Heart left ventricle (tissue), 16 donors: ENCODE data around the gene SLC4A7. TPM values are rescaled to one million over a fixed set of nuclear protein-coding genes. Genes with fewer than 3 reads are reported as not detected.

Experiments used
- ATAC-seq, 4 donors: fragments of 200-7000 bp; cut with Tn5 transposase; one replicate each; pipeline ENCODE4 v1.9.1; 2020 to 2022; ENCODE audit warnings: moderate library complexity in 4 of 4, mild to moderate bottlenecking in 3 of 4, moderate number of reproducible peaks in 1 of 4
- DNase-seq, 5 donors: peaks; one replicate each; pipeline ENCODE4 v3.0.0-alpha.2; 2020
- H3K27ac ChIP-seq, 12 donors: fragments of 200-600 bp; sonication (generic) in 4 of 12; one replicate each; pipeline versions ENCODE4 v1.5.0 to v1.8.0; 2016 to 2022; ENCODE audit warnings: mild to moderate bottlenecking in 2 of 12
- H3K27me3 ChIP-seq, 9 donors: fragments of 200-600 bp; sonication (generic) in 2 of 9; one replicate each; pipeline versions ENCODE4 v1.5.1 to v1.8.0; 2016 to 2022; ENCODE audit warnings: mild to moderate bottlenecking in 3 of 9
- H3K36me3 ChIP-seq, 9 donors: fragments of 200-600 bp; sonication (generic) in 2 of 9; one replicate each; pipeline versions ENCODE4 v1.5.0 to v1.8.0; 2018 to 2022; ENCODE audit warnings: mild to moderate bottlenecking in 2 of 9
- H3K4me1 ChIP-seq, 12 donors: fragments of 200-600 bp; sonication (generic) in 4 of 12; one replicate each; pipeline versions ENCODE4 v1.5.0 to v1.8.0; 2016 to 2022; ENCODE audit warnings: mild to moderate bottlenecking in 3 of 12
- H3K4me3 ChIP-seq, 12 donors: fragments of 200-600 bp; sonication (generic) in 4 of 12; one replicate each; pipeline versions ENCODE4 v1.5.0 to v1.8.0; 2017 to 2022; ENCODE audit warnings: mild to moderate bottlenecking in 9 of 12, moderate library complexity in 4 of 12
- H3K9me3 ChIP-seq, 12 donors: fragments of 200-600 bp; sonication (generic) in 4 of 12; one replicate each; pipeline versions ENCODE4 v1.5.0 to v1.8.0; 2016 to 2022; ENCODE audit warnings: mild to moderate bottlenecking in 1 of 12
- POLR2A ChIP-seq, 2 donors: fragments of 450-650 bp; IDR thresholded peaks; one replicate each; pipeline ENCODE4 v1.6.1; 2017; ENCODE audit warnings: antibody characterized with exemption in 2 of 2, mild to moderate bottlenecking in 2 of 2, moderate library complexity in 2 of 2
- WGBS, 4 donors: extraction: QIAGEN DNeasy Blood & Tissue Kit in 2 of 4; methylation state at CpG; one replicate each; pipeline versions ENCODE4 v1.1.5 to v1.1.7; 2013 to 2018; 5-methylcytosine and 5-hydroxymethylcytosine counted together
- intact Hi-C, 10 donors: fragments of 100-400 bp; cut with DNase I; formaldehyde crosslinking; loops; one replicate each; pipeline versions ENCODE4 v1.11.1 to v1.14.2; 2022
- polyA plus RNA-seq, 2 donors: library from polyadenylated mRNA; stranded (reverse); fragments of 200-250 nt; gene quantifications; one replicate each; pipeline ENCODE4 v1.2.3, GENCODE V29; 2013
- total RNA-seq, 9 donors: library from RNA; depleted of rRNA in 2 of 9; stranded (reverse); fragments of >200 nt in 2 of 9; fragmentation: NEBNext Ultra II Directional in 3 of 9; extraction: Animal tissue kit (Norgen Biotek cat#: 25700) in 3 of 9; gene quantifications; one replicate each; pipeline versions ENCODE4 v1.1.0 to v1.2.4, GENCODE V29; 2016 to 2023
- TF ChIP-seq, protein P1 (sequence below), 12 donors: fragments of 200-600 bp; sonication (generic) in 4 of 12; IDR thresholded peaks; one replicate each; pipeline versions ENCODE4 v1.5.0 to v1.8.0; 2018 to 2022; ENCODE audit warnings: antibody characterized with exemption in 12 of 12, mild to moderate bottlenecking in 5 of 12
- donor health status: ischemic (EF 13 %, LVEDD 7.1; RV severe dilation, severe dysfunction).
- donor health status: healthy with polysubstance abuse.
- donor health status: DM: no; HTN: yes; CAD: no.
- donor health status: DM: no; HTN: no; CAD: no.
- donor health status: ischemic (EF 25% LVEDD 6.9; RV normal size, moderate dysfunction).
- donor health status: ischemic (EF 25% LVEDD 5.7; RV mildly dilated, moderate dysfunction).
- donor health status: healthy.
- donor health status: DM: yes; HTN: yes; CAD: no.
- donor health status: ischemic (EF 35%, LVEDD 5.7; RV mildly dilated, moderate dysfunction).
- donor health status: nonischemic (EF 11% LVEDD 7.7; RV severe dilation, severe dysfunction).
- donor health status: DM: yes; HTN: yes; CAD: no.
- donor health status: PGD.
- donor health status: ischemic (EF 29% LVEDD 5.4; RV normal size, mild dysfunction).
- donor health status: nonischemic (EF 23%, LVEDD 6.1; RV moderate dilation, normal function).

The SLC4A7 gene
- total and polyA plus RNA-seq, 11 donors, result 2.2 to 25.4 (median 15.0) TPM

DNA sequence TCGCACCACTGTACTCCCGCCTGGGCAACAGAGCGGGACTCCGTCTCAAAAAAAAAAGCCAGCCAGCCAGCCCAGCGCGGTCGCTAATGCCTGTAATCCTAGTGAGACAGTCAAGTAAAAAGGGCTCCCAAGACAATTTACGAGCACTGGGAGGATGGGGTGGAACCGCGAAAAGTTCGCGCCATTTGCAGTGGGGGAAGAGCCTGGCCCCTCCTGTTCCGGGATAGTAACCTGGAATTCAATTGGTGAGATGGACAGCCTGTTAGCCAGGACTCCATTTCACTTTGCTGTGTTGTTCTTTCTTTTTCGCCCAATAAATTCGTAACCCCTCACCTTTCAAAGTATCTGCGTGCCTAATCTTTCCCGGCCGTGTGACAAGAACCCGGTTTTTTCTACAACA is 19.5 kb downstream of the SLC4A7 start:
- DNase-seq, result no peak

DNA sequence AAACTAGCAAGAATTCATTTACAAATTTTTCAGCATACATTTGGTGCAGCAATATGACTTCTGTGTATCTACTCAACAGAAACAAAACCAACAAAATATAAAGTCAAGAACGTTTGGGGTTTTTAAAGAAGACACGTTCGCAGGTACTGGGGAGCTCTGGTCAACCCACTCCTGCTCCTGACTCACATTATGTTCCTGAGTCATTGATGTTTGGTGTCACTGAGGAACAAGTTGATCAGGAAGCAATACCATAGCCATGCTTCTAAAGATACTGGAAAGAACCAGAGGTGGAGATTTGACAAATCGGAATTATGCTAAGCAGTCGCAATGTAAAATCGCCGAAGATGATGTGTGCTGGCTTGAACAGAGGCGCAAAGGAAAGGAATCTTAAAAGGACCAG is 22.0 kb downstream of the SLC4A7 start:
- no peak for DNase-seq
- no peak overlapping the region for H3K27ac ChIP-seq
- H3K4me1 ChIP-seq, result peaks cover 0 to 10% (median 3%) of the 10 kb centered on the region in 12 donors
- H3K4me3 ChIP-seq, result no peak overlapping the region
- H3K9me3 ChIP-seq, result peaks cover 0 to 4% (median 0%) of the 10 kb centered on the region in 12 donors
- WGBS, 4 donors, result 96 to 97% (median 96%) methylated on average over 8 of the region's 8 CpGs
- no peak for TF ChIP-seq POLR2A (IDR thresholded peaks at IDR 0.05)
- TF ChIP-seq, protein P1, sequence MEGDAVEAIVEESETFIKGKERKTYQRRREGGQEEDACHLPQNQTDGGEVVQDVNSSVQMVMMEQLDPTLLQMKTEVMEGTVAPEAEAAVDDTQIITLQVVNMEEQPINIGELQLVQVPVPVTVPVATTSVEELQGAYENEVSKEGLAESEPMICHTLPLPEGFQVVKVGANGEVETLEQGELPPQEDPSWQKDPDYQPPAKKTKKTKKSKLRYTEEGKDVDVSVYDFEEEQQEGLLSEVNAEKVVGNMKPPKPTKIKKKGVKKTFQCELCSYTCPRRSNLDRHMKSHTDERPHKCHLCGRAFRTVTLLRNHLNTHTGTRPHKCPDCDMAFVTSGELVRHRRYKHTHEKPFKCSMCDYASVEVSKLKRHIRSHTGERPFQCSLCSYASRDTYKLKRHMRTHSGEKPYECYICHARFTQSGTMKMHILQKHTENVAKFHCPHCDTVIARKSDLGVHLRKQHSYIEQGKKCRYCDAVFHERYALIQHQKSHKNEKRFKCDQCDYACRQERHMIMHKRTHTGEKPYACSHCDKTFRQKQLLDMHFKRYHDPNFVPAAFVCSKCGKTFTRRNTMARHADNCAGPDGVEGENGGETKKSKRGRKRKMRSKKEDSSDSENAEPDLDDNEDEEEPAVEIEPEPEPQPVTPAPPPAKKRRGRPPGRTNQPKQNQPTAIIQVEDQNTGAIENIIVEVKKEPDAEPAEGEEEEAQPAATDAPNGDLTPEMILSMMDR (IDR thresholded peaks at IDR 0.05), result no peak
- intact Hi-C loops, result loop anchor here in 1 of 10 donors (5.0 kb wide), 1 partner anchor 145 kb away; no protein-coding TSS in a partner anchor
- no peaks in the 10 kb centered on the region for H3K27me3 ChIP-seq
- no peak for ATAC-seq
- no peaks in the 10 kb centered on the region for H3K36me3 ChIP-seq

More for the DNA sequence above, 19.5 kb downstream of the SLC4A7 start:
- no peaks in the 10 kb centered on the region for H3K36me3 ChIP-seq
- no peak overlapping the region for H3K27ac ChIP-seq
- no peak overlapping the region for H3K4me3 ChIP-seq
- intact Hi-C loops, result loop anchor here in 7 of 10 donors (5.0 kb wide), 2 partner anchors 147 to 152 kb away; no protein-coding TSS in a partner anchor
- WGBS, 4 donors, result 96 to 99% (median 97%) methylated on average over 19 of the region's 19 CpGs
- H3K27me3 ChIP-seq, result no peaks in the 10 kb centered on the region
- TF ChIP-seq, protein P1 (IDR thresholded peaks at IDR 0.05), result no peak
- TF ChIP-seq POLR2A (IDR thresholded peaks at IDR 0.05), result no peak
- peaks cover 0 to 15% (median 6%) of the 10 kb centered on the region in 12 donors for H3K4me1 ChIP-seq
- H3K9me3 ChIP-seq, result peaks cover 0 to 4% (median 0%) of the 10 kb centered on the region in 12 donors
- no peak for ATAC-seq

DNA sequence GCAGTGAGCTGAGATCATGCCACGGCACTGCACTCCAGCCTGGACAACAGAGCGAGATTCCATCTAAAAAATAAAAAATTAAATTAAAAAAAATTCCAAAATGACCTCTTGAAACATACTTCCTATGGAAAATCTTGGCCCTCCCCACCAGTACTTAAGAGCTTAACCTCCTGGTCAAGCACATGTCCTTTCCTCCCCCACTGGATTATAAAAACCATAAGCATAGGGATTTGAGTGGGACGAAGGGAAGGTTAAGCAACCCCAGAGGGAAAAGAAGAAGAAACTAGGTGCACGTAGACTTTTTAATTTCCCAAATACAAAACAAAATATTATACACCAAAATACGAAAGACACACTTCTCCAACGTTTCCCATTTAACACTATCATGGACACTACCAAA is 25.3 kb downstream of the SLC4A7 start:
- Histone ChIP-seq H3K4me3 (no peak overlapping the region), H3K27me3 (no peaks in the 10 kb centered on the region), H3K27ac (no peak overlapping the region), H3K9me3 (peaks cover 0 to 4% (median 0%) of the 10 kb centered on the region in 12 donors), H3K36me3 (no peaks in the 10 kb centered on the region), H3K4me1 (peaks cover 0 to 33% (median 5%) of the 10 kb centered on the region in 12 donors)
- intact Hi-C loops, result no loop called here
- DNase-seq (no peak), ATAC-seq (no peak)
- TF ChIP-seq POLR2A (IDR thresholded peaks at IDR 0.05), result no peak
- TF ChIP-seq, protein P1 (IDR thresholded peaks at IDR 0.05), result no peak
- 68 to 73% (median 70%) methylated on average over 6 of the region's 6 CpGs for WGBS, 4 donors

DNA sequence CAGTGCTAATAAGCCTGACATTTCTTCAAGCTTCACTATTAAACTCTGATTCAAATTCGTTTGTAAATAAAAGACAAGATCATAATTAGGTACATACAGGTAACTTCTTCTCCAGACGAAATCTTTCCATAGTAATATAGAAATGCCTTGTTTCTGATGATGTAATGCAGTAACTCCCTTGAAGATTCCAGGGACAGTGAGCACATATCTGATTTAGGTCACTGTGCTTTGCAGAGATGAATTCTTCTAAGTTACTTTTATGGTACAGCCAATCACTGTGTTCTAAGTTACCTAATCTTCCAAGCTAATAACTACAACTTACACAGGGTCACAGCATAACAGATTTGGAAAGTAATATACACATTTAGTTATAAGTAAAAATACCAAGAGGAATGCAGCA is 27.6 kb downstream of the SLC4A7 start:
- Histone ChIP-seq H3K36me3 (no peaks in the 10 kb centered on the region), H3K27me3 (no peaks in the 10 kb centered on the region), H3K27ac (no peak overlapping the region), H3K4me1 (peaks cover 0 to 38% (median 5%) of the 10 kb centered on the region in 12 donors), H3K4me3 (no peak overlapping the region), H3K9me3 (no peaks in the 10 kb centered on the region)
- intact Hi-C loops, result no loop called here
- ATAC-seq (no peak), DNase-seq (no peak)
- WGBS, 4 donors, result 61 to 69% (median 67%) methylated on average over 2 of the region's 2 CpGs
- no peak for TF ChIP-seq POLR2A (IDR thresholded peaks at IDR 0.05)
- TF ChIP-seq, protein P1 (IDR thresholded peaks at IDR 0.05), result no peak
